Activated naive CD4-positive, alpha-beta T cell (primary cell): ENCODE measurements around the gene HAO2.
"Not testable (repeated sequence)": the region's sequence is repeated elsewhere in the genome, so short reads cannot be mapped to it uniquely, and the experiment has no call there.

Experiments
- DNase-seq, 4 experiments: peaks; one replicate each; lab custom pipeline; 2025; lab: John Stamatoyannopoulos, UW

The HAO2 gene

DNA sequence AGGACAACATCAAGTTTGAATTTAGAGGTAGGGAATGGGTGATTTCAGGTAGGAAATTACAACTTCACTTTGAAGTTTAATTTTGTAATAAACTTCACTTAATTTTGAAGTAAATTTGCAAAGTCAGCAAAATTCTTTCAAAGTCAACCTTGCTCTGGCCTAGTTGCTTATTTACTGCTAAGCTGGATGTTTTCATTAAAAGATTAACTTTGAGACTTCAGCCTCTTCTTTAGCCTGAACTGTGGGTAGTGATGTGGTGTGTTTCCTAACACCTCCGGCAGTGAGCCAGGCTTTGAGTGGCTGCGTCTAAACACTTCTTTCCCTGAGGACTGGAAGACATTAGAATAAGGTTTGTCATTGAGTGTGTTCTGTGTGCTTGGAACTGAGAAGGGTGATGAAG is at the start of gene HAO2:
Gene HAO2 (plus strand): TSS at position 232 of the 400 bp plus-strand sequence. CDS start 12,301 bp downstream, outside the sequence.
- no peak for DNase-seq

DNA sequence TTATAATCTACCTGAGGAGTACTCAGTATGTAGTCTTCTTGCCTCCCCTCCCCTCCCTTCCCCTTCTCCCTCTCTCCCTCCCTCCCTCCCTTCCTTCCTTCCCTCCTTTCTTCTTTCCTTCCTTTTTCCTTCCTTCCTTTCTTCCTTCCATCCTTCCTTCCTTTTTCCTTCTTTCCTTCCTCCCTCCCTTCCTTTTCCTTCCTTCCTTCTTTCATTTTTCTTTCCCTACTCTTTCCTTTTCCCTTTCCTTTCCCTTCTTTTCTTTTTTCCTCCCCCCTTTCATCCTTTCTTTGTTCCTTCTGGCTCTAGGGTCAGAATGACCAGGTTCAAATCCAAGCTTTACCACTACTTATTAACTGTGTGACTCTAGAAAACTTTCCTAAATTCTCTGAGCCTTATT is 48.5 kb upstream of the HAO2 start:
- no peak for DNase-seq

DNA sequence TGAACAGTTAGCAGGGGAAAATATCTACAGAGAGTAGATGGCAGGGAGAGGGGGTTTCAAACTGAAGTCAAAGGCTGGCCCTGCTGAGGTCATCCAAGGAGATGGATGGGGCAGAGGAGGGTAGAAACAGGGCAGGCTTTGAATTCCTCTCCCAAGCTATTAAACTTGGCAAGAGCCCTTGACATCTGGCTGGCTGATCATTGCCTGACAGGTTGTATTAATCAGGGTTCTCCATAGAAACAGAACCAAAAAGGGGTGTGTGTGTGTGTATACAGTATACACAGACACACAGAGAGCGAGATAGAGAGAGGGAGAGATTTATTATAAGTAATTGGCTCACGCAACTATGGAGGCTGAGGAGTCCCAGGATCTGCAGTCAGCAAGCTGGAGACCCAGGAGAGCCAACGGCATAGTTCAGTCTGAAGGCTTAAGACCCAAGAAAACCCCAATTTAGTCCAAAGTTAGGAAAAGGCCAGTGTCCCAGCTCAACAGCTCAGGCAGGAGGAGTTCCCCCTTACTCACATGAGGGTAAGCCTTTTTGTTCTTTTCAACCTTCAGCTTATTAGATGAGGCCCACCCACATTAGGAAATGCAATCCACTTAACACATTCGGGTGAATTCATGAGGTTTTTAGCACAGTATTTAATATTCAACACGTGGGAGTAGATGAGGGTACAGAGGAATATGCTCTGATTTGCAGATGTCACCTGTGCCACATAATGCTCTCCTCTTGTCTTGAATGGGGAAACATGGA is 46.7 kb upstream of the HAO2 start:
- no peak for DNase-seq

DNA sequence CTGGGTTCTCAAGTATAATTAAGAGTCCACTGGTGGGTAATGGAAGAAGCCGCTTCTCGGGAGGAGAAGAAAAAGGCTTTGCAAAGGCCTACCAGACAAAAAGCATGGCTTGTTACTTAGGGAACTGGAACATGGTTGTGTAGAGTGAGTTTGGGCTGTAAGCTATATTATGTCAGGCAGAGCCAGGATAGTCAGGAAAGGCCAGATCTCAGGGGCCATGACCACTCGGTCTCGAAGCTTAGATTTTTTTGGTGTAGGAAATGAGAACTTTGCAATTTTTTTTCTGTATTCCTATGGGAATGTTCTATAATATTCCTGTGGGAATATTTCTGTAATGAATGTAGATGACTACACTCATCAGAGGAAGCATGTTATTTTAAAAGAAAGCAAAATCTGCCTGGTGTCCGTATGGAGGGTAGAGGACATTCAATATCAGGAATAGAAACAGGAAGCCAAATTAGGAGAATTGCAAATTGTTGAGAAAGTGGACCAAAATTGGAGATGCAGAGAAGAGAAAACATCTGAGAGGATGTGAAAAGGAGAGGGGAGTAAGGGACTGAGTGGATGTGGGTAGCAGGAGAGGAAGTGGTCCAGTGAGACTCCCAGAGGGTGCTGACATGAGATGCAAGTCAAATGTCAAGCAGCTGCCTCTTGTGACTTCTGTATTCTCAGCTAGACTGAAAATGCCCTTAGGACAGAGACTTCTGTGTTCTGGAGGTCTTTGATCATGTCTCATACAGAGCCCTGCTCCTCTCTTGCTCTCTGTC is 45.2 kb upstream of the HAO2 start:
- no peak for DNase-seq

DNA sequence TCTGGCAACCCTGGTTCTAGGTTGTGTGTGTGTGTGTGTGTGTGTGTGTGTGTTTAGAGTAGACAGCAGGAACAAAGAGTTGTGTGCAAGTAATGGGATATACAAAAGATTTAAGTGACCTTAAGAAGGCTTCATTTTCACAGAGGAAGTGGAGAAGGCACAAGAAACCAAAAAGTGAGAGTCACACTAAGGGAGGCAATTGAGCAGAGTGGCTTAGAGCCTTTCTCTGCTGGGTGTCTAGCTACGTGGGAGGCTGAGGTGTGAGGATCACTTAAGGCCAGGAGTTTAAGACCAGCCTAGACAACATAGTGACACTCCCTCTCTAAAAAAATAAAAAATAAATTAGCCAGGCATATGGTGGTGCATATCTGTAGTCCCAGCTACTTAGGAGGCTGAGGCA is 44.4 kb upstream of the HAO2 start:
- no peak for DNase-seq

DNA sequence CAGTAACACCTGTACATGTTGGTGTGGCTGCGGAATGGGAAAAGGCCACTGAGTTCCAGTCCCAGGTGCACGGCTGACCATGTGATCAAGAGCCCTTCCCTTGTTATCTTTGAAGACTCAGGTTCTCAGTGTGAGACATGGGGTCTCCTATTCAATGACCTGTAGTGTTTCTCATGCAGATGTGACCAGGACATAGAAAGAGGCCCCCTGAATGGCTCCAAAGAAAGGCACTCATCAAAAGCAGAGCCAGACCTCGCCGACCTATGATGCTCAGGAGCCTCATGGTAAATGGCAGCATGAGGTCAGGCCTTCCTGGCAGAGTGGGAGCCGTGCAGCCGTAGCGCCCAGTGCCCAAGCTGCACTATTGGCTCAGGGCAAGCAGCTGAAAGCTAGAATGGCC is 42.3 kb upstream of the HAO2 start:
- no peak for DNase-seq

DNA sequence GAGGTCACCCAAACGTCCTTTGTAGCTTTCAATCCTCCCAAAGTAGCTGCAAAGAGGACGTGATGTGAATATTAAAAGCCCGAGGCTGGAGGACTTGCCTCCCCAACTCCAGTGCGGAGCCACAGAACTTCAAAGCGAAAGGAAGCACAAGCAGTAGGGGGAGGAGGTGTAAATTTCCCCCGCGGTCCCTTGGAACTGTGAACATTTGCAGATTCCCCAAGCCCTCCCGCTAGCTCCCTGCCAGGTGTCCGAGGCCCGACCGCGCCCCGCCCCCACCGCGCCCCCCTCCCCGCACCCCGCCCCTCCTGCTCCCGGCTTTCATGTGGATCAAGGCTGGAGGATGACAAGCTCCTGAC is 41.5 kb upstream of the HAO2 start:
- DNase-seq, result no peak

DNA sequence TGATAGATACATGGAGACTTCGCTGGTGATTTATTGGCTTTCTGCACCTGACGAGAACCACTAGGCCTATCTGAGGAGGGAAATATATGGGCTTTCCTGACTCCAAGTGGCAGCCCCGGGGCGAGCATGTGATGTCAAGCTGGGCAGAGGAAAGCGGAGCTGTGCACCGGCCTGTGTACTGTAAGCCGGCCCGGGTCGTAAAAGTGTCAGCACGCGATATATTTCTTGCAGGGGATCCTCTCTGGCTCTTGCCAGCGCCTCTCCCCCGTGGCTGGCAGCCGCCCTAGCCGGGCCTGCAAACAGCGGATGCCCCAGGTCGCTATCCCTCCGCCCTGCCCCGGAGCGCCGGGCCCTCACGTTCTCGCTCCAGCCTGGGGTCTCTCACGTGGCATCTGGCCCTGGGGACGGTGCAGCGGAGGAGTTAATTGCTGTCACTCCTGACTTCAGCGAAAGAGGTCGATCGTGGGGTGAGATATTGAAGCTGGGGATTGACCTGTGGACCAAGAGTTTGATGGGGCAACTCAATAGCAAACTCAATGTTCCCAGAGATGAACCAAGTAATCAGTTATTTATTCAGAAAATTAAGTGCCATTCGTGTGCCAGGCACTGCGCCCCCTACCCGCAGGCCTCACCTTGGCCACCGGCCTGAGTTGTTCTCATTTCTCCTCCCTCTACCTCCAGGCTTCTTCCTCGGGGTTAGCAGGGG is 41.0 kb upstream of the HAO2 start:
- peak in 1 of 4 experiments; percentile 5 for DNase-seq

DNA sequence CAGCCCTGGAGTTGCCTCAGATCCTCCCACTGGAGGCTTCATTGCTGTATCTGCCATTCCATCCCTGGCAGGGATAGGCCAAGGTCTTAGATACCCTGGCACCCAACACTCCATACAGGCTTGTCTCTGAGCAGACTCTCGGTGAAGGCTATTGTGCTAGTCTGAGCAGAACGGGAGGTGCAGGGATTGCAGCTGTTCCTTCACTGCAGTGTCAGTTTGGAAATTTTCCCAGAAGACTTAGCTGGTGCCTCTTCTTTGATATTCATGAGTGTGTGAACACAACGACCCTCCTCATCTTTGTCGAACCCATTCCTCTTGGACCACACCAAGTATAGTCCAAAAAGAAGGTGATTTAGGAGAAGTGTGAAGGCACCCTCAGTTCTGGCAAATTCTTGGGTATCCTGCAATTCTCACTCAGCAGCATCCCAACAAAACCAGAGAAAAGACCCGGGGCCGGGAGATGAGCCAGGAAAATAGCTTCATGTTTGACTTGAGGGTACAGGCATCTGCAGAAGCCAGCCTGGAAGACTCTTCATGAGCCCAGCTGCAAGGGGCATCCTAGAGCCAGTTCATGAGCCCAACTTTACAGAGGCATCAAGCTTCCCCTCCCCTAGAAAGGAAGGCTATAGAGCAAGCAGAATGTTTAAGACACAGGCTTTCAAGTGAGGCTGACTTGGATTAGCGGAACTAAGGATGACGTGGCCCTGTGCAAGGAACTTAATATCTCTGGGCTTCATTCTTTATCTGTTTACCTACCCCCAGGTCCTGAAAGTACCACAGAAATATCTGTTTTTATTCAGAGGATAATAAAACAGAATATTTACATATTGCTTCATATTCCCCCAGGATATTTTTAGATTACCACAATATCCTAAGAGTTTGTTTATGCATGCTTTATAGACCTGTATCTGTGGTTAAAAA is 38.8 kb upstream of the HAO2 start:
- DNase-seq, result no peak

DNA sequence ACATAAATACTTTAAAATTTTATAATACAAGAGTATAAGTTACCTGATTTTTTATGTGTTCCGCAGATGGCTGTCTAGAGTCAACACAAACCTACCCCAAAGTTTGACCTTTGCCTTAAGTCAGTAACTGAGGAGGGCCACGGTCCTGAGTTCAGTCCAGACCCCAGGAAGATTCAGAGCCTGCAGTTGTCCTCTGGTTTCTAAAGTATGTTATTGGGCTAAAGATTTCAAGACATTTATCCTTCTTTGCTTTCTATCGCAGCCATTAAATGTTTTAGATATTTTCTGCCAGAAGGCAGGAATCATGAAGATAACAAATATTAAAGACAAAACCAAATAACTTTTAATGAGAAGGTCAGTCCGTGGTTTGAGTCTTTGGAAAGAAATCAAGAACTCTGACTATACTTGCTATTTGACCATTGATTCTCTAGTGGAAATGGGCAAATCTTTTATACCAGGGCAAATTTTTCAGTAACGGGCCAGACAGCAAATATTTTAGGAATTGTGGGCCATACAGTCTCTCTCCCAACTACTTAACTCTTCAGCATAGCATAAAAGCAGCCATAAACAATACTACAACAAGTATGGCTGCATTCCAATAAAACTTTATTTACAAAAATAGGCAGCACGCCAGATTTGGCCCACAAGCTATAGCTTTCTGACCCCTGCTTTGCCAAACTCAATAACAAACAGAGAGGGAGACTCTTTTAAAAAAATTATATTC is 38.0 kb upstream of the HAO2 start:
- DNase-seq, result no peak

DNA sequence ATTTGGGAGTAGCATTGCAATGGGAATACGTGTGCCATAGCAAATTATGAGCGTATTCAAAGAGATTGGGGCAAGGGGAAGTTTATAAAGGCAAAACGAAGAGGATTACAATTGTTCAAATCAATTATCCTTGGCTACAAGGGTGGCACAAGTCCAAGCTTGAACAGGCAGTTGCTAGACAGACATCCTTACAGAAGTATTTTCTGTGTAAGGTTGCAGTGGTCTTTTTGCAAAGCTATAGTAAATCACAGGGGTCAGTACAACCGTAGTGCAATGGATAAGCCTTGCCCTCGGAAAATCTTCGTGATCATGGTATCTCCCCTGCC is 37.4 kb upstream of the HAO2 start:
- no peak for DNase-seq

DNA sequence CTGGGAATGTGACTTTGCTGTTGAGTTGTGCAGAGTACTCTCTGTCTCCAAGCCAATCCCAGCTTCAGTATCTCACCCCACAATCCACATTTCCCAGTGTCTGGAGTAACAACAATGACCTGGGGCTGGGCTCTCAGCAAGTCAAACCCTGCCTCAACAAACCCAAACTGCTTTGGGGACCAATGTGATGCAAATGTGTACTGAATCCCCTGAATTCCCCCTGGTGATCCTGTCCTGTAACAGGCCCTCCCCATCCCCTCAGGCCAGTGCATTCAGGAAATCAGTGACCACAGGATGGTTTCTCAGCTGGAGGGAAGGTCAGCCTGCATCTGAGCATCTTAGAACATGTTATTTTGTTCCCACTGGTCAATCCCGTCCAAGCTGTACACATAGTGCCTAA is 36.7 kb upstream of the HAO2 start:
- DNase-seq, result no peak

DNA sequence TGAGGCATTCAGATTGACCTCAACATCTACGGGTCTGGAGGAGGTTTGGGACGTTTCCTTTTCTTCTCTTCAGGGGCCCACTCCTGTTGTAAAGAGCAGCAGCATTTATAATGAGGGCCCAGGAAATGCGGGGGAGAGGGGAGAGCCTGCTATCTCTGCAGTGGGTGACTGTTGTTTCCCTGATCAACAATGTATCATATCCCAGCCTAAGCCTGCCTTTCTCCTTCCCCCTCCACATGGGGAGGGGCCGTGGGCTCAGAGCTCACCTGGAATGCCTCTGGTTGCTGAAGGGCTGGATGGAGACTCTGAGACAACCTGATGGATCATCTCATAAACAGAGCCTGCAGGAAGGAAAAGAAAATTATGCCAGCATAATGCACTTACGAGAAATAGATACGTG is 36.0 kb upstream of the HAO2 start:
- no peak for DNase-seq

DNA sequence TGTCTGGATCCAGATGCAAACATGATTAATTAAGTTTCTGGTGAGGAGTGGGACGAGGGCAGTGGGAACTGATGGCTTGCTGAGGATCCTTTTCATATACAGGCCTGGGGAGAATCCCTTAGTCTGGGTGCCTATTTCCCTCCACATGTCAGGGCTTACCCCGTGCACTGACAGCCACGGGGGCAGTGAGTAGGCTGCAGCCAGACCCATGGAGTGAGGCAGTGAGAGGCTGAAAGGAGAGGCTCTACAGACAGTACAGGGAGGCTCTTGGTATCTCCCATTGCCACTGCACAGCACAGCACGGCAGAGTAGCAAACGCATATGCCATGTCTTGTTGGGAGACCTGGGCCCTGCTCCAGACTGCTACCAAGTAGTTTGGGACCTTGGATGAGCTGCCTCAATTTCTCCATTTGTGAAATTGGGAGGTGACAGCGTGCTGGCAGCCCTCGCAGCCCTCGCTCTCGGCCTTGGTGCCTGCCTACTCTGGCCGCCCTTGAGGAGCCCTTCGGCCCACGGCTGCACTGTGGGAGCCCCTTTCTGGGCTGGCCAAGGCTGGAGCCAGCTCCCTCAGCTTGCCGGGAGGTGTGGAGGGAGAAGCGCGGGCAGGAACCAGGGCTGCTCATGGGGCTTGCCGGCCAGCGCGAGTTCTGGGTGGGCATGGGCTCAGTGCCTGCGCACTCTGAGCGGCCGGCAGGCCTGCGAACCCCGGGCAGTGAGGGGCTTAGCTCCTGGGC is 35.3 kb upstream of the HAO2 start:
- DNase-seq, result no peak

DNA sequence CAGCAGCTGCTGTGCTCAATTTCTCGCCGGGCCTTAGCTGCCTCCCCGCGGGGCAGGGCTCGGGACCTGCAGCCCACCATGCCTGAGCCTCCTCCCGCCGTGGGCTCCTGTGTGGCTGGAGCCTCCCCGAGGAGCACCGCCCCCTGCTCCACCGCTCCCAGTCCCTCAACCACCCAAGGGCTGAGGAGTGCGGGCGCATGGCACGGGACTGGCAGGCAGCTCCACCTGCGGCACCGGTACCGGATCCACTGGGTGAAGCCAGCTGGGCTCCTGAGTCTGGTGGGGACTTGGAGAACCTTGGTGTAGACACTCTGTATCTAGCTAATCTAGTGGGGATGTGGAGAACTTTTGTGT is 34.7 kb upstream of the HAO2 start:
- DNase-seq, result not testable (repeated sequence)

DNA sequence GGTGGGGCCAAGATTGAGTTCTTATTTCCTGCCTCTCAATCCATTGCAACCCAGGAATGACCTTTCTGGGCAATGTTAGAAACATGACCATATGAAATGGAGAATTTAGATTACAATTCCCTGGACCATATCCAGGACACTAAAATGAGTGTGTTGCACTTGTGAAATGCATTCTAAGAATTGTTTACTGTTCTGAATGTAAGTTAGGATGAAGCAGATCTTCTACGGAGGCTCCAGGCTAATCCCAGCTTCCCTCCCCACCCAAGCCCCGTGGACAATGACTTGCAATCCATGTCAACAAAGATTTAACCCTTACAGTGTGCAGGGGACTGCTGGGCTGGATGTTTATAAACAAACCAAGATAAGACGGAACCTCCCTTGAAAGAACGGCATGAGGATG is 31.7 kb upstream of the HAO2 start:
- no peak for DNase-seq

DNA sequence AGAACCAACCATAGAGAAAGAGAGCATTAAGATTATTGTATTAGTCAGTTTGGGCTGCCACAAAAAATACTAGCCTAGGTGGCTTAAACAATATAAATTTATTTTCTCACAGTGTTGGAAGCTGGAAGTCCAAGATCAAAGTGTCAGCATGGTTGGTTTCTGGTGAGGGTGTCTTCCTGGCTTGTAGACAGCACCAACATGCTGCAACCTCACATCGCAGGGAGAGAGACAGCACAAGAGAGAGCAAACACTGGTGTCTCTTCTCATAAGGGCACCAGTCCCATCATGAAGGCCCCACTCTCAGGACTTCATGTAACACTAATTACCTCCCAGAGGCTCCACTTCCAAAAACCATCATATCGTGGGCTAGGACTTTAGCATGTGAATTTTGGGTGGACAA is 30.6 kb upstream of the HAO2 start:
- DNase-seq, result no peak

DNA sequence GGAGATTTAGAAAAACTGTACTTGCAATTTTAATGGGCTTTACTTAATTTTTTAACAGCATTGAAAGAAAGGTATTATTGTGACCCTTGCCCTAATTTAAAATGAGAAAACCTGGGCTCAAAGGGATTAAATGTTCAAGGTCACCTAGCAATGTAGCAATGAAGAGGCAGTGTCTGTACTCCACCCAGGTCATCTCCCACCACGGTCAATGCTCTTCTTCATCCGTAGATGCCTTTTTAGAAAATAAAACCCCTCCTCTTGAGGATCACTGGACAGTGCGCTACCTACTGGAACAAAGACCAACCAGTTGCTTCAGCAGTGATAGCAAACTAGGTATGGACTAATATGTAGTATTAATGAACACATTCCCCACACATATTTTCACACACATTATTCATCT is 29.8 kb upstream of the HAO2 start:
- no peak for DNase-seq

DNA sequence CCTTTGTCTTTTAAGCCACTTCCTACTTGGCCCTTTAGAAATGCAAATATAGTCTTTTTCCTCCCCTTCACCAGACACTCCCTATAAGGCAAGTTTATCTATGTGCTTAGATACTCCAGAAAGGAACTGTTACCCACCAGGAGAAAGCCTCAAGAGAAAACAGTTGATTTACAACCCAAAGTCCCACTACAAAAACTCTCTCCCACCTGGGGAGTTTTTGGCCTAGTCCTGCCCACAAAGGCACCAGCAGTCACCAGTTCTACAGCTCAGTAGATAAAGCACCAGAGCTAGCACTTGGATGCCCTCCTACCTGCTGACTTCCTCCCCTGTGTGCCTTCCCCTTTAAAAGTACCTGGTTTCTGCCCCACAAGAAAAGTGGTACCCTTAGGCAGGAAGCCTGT is 27.7 kb upstream of the HAO2 start:
- no peak for DNase-seq

DNA sequence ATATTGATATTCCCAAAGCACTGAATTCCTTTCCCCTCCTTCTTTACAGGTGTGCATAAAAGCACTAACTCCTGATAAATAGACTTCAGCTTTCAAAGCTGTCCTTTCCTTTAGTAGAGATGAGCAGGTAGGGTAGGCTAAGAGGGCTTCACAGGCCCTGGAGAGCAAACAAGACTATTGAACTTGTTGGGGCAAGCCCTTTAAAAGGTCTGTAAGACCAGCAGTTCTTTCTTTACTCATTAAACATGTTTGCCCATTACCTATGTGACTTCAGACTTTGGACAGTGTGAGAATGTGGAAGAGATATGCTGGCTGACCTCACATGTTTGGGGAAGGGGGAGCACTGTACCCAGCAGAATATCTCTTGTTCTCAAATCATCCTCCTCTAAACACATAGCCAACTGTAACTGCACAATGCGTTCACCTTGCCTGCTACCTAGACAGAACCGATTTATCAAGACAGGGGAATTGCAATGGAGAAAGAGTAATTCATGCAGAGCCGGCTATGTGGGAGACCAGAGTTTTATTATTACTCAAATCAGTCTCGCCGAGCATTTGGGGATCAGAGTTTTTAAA is 27.1 kb upstream of the HAO2 start:
- no peak for DNase-seq

DNA sequence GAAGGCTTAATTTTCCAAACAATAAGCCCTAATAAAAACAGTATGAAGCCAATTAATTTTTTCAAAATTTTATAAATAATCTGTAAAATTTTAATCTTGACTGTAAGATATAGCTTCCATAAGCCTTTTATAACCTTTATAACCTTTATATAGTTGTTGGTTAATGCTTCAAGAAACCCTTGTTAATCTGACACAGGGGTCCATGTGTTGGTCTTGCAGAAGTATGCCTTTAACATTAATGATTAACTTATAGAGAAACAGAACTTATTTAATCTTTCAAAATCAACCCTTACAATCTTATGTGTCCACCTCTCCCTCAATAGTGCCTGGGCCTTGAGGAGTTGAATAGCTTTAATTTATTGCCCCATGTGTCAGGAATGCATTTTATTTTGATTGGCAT is 23.2 kb upstream of the HAO2 start:
- no peak for DNase-seq
